ENCODE measurements around the gene GALNS. TPM values are rescaled to one million over a fixed set of nuclear protein-coding genes. Genes with fewer than 3 reads are reported as not detected.

Gene GALNS
- total and polyA plus RNA-seq, 3 donors from 2014 or later: 55.9 to 94.4 (median 65.3) TPM

GRCh38 chr16:88903267-88903666 lies 46.5 kb upstream of the GALNS start:
- DNase-seq: no peak
- 79% methylated on average over 14 of the region's 14 CpGs; no CpG with 5 or more reads in 1 of the 2 donors for WGBS, 2 donors
- H3K36me3 ChIP-seq (ENCODE audit: low read depth, missing control alignments): no peaks in the 10 kb centered on the region
- TF ChIP-seq CTCF (IDR thresholded peaks at IDR 0.05) (no peak), POLR2A (IDR thresholded peaks at IDR 0.05) (no peak)
- no peaks in the 10 kb centered on the region for H3K27me3 ChIP-seq
- no peaks in the 10 kb centered on the region for H3K4me1 ChIP-seq
- no peaks in the 10 kb centered on the region for H3K9me3 ChIP-seq
- H3K4me3 ChIP-seq: no peak overlapping the region
- no peak overlapping the region for H3K27ac ChIP-seq
- intact Hi-C loops (cut with DNase I; ENCODE audit: low total_unique reads): no loop called here

- Histone ChIP-seq H3K4me1 (no peaks in the 10 kb centered on the region), H3K27me3 (no peaks in the 10 kb centered on the region), H3K9me3 (no peaks in the 10 kb centered on the region), H3K36me3 (ENCODE audit: low read depth, missing control alignments) (no peaks in the 10 kb centered on the region), H3K4me3 (no peak overlapping the region), H3K27ac (no peak overlapping the region)
- 85 to 87% methylated on average over 16 of the region's 16 CpGs for WGBS, 2 donors
- TF ChIP-seq POLR2A (IDR thresholded peaks at IDR 0.05) (no peak), CTCF (IDR thresholded peaks at IDR 0.05) (no peak)
- intact Hi-C loops (cut with DNase I; ENCODE audit: low total_unique reads): no loop called here
- DNase-seq: no peak
Observed at GRCh38 chr16:88902744-88903143, 46.0 kb upstream of the GALNS start.

- no peak for DNase-seq
- 85 to 91% methylated on average over 12 to 26 of the region's 26 CpGs for WGBS, 2 donors
- H3K4me1 ChIP-seq: no peaks in the 10 kb centered on the region
- no peaks in the 10 kb centered on the region for H3K36me3 ChIP-seq (ENCODE audit: low read depth, missing control alignments)
- H3K27me3 ChIP-seq: no peaks in the 10 kb centered on the region
- TF ChIP-seq POLR2A (IDR thresholded peaks at IDR 0.05) (no peak), CTCF (IDR thresholded peaks at IDR 0.05) (no peak)
- H3K4me3 ChIP-seq: no peak overlapping the region
- H3K27ac ChIP-seq: no peak overlapping the region
- no peaks in the 10 kb centered on the region for H3K9me3 ChIP-seq
- intact Hi-C loops (cut with DNase I; ENCODE audit: low total_unique reads): no loop called here
Observed at GRCh38 chr16:88901718-88902337, 45.1 kb upstream of the GALNS start.

- no peaks in the 10 kb centered on the region for H3K9me3 ChIP-seq
- H3K36me3 ChIP-seq (ENCODE audit: low read depth, missing control alignments): no peaks in the 10 kb centered on the region
- intact Hi-C loops (cut with DNase I; ENCODE audit: low total_unique reads): no loop called here
- 87 to 93% methylated on average over 3 to 12 of the region's 12 CpGs for WGBS, 2 donors
- no peak for DNase-seq
- no peaks in the 10 kb centered on the region for H3K4me1 ChIP-seq
- no peak for TF ChIP-seq POLR2A (IDR thresholded peaks at IDR 0.05)
- TF ChIP-seq CTCF (IDR thresholded peaks at IDR 0.05): no peak
- H3K27ac ChIP-seq: no peak overlapping the region
- no peaks in the 10 kb centered on the region for H3K27me3 ChIP-seq
- no peak overlapping the region for H3K4me3 ChIP-seq
Observed at GRCh38 chr16:88900662-88901052, 43.9 kb upstream of the GALNS start.
